GM13977 (cell line): Measurements from ENCODE around the gene TMEM273.

Experiments used
- DNase-seq: peaks from one replicate; pipeline ENCODE4 v3.0.0; 2012; ENCODE audit warnings: low spot score
- CTCF ChIP-seq: IDR thresholded peaks from 2 replicates; pipeline ENCODE4 v1.5.1; 2012; ENCODE audit warnings: mild to moderate bottlenecking, control low read depth; ENCODE audit not compliant: insufficient read depth; ENCODE audit errors: extremely low read depth, missing control alignments
- in situ Hi-C: fragments of 300-500 bp; cut with MboI; formaldehyde crosslinking; loops from one replicate; pipeline ENCODE4 v1.12.0; 2022; ENCODE audit warnings: low sequenced_read_pairs, low pct_unique_long_range_greater_than_20kb, mixed read lengths, inconsistent platforms; ENCODE audit not compliant: unreplicated experiment

Gene TMEM273

GRCh38 chr10:49150426-49150825 is 37.8 kb downstream of the TMEM273 start:
- no peak for DNase-seq
- in situ Hi-C loops = no loop called here
- no peak for TF ChIP-seq CTCF

GRCh38 chr10:49149881-49150280 is 38.3 kb downstream of the TMEM273 start:
- no peak for DNase-seq
- no peak for TF ChIP-seq CTCF
- in situ Hi-C loops = no loop called here

GRCh38 chr10:49144058-49144720 is 44.0 kb downstream of the TMEM273 start:
- no peak for TF ChIP-seq CTCF
- in situ Hi-C loops = no loop called here
- no peak for DNase-seq

GRCh38 chr10:49143249-49143648 is 44.9 kb downstream of the TMEM273 start:
- no peak for DNase-seq
- TF ChIP-seq CTCF = no peak
- in situ Hi-C loops = no loop called here

GRCh38 chr10:49141541-49142332 is 46.5 kb downstream of the TMEM273 start:
- TF ChIP-seq CTCF = no peak
- in situ Hi-C loops = no loop called here
- peak; percentile 42 for DNase-seq

- TF ChIP-seq CTCF = no peak
- in situ Hi-C loops = no loop called here
- DNase-seq = no peak
These were observed 47.6 kb downstream of the TMEM273 start for GRCh38 chr10:49140304-49141177.
